SH-SY5Y (cell line): Measurements from ENCODE around the gene PDGFB.

Experiments used
- GATA2 ChIP-seq: IDR thresholded peaks from 2 replicates; pipeline ENCODE4 v1.6.1; 2011; ENCODE audit warnings: mild to moderate bottlenecking, low read depth, low read length
- GATA3 ChIP-seq: IDR thresholded peaks from 2 replicates; pipeline ENCODE4 v1.6.1; 2011; ENCODE audit warnings: low read depth, mild to moderate bottlenecking, low read length, moderate library complexity

GRCh38 chr22:39244136-39244495 is 666 bp downstream of the PDGFB start:
- TF ChIP-seq GATA3, result no peak
- TF ChIP-seq GATA2, result no peak
